HG03095 (cell line): ENCODE data around the gene FUCA1.
"Not testable (repeated sequence)": the region's sequence is repeated elsewhere in the genome, so short reads cannot be mapped to it uniquely, and the experiment has no call there.

Source experiments
- ATAC-seq: cut with Tn5 transposase; IDR thresholded peaks from one replicate; pipeline ENCODE4 v1.9.1; 2021; ENCODE audit warnings: moderate library complexity; ENCODE audit not compliant: unreplicated experiment

FUCA1 gene

GRCh38 chr1:23896491-23896890 is 28.4 kb upstream of the FUCA1 start:
- no peak for ATAC-seq

- ATAC-seq: no peak
Observed at GRCh38 chr1:23895993-23896392, 27.9 kb upstream of the FUCA1 start.

DNA sequence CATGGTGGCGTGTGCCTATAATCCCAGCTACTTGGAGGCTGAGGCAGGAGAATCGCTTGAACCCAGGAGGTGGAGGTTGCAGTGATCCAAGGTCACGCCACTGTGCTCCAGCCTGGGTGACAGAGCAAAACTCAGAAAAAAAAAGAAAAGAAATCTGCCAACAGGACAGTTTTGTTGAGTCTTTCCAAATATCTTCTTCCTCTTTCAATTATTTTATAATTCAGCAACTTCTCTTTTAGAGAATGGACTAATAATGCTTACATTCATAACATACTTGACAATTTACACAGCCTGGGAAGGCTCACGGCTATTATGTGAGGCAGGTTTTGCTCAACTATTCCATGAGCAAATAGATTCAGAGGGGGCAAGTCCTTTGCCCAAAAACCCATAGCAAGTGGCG is 27.0 kb upstream of the FUCA1 start:
- ATAC-seq: no peak

- ATAC-seq: peak; percentile 56
Observed at GRCh38 chr1:23889074-23889473, 21.0 kb upstream of the FUCA1 start.

DNA sequence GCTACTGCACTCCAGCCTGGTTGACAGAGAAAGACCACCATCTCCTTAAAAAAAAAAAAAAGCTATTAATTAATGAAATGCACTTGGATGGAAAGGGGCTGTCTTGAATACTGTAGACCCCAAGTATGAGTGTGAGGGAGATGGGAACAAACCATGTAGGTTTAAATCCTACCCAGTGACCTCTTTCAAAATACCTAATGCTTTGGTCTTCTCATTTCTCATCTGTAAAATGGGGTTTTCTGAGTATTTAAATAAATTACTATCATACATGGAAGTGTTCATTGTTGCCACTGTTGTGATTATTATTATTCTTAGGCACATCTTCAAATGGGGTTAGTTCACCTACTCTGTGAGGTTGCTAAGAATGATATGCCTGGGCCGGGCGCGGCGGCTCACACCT is 17.1 kb upstream of the FUCA1 start:
- ATAC-seq: no peak

GRCh38 chr1:23882746-23883145 is 14.7 kb upstream of the FUCA1 start:
- no peak for ATAC-seq

- no peak for ATAC-seq
Observed at GRCh38 chr1:23879809-23880208, 11.7 kb upstream of the FUCA1 start.

DNA sequence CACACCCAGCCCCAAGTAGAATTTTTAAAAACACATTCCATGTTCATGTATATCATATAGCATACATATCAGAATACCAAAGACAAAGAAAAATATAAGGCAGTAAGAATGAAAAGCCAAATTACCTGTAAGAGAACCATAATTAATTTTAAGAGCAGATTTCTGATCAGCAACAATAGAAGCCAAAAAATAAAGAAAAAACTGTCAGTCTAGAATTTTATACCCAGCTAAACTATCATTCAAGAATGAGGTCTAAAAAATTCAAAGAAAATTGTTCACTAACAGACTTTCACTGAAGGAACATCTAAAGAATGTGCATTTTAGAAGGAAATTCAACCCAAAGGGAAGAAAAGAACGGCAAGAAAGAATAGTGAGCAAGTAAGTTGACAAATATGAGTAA is 10.6 kb upstream of the FUCA1 start:
- ATAC-seq: no peak

- ATAC-seq: no peak
Observed at GRCh38 chr1:23875382-23875781, 7.3 kb upstream of the FUCA1 start.

DNA sequence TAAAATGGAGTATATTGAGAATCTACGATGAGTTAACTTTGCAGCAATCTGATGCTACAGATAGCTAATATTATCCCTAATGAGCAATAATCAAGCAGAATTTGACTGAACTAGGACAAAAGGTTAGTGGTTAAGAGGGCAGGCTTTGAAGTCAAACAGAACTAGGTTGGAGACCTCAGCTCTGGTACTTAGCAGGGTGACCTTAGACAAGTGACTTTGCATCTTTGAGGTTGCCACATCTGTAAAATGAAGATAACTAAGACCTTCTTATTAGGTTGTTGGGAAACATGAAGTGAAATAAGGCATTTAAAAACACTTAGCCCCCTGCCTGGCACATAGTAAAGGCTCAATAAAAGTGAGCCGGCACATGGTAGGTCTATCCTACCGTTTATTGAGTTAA is 4.3 kb upstream of the FUCA1 start:
- ATAC-seq: no peak

DNA sequence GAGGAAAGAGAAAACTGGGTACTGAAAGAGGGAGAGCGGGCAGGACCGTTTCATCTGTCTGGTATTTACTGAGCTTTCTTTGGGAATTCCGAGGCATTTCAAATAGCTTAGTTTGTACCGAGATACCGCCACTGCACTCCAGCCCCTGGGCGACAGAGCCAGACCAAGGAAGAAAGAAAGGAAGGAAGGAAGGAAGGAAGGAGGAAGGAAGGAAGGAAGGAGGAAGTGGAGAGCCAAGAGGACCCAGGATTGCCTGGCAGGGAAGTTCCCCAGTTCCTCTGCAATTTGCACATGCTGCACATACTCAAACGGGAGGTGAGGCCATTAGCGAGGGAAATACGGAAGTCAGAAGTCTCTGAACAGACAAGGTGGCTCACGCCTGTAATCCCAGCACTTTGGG is 961 bp upstream of the FUCA1 start:
- no peak for ATAC-seq

GRCh38 chr1:23868557-23869016 is 497 bp upstream of the FUCA1 start:
- peak; percentile 10 for ATAC-seq

GRCh38 chr1:23867542-23867894 is 572 bp downstream of the FUCA1 start:
- no peak for ATAC-seq

DNA sequence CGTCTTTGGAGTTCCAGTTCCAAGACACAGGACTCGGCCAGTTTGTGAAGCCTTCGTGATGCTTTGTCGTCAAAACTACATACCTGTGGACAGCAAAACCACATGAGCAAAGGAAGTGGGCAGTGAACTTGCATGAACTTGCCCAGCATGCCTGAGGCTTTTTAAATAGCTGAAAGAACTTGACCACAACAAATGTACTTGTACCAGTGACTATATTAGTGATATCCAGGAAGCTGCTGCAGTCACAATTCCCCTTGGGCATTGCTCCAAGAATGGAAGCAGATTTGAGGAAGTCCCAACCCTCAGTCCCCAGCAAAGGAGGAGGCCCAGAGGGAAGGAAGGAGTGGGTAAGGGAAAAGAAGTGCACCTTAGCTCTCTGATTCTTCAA is 2.6 kb downstream of the FUCA1 start:
- ATAC-seq: no peak

GRCh38 chr1:23864801-23865542 is 3.1 kb downstream of the FUCA1 start:
- no peak for ATAC-seq

DNA sequence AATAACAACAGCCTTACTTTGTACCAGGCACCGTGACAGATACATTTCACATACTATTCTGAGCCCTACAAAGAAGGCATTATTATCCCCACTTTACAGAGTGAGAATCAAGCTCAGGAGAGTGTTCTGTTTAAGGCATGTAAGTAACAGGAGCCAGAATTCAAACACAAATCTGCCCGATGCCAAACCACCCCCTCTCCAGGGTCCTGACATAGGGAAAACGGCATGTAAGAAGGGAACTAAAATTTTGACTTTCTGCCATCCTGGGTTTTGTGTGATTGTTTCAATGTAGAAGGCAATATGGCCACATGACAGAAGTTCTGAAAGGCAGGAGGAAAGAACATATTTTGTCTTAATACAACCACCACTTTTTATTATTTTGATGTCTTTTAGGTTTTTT is 5.5 kb downstream of the FUCA1 start:
- no peak for ATAC-seq

DNA sequence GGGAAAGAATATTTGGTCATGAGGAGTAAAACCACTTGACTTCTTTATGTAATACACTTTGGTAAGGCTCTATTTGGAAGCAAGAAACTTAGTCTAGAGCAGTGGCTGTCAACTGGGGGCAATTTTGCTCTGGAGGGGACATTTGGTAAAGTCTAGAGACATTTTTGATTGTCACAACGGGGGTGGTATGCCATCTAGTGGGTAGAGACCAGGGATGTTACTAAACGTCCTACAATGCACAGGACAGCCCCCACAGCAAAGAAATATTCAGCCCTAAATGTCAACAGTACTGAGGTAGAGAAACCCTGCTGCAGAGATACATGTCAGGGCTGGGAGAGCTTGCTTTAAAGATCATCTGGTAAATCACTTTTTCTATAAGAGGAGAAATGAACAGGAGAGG is 13.5 kb downstream of the FUCA1 start:
- ATAC-seq: no peak

DNA sequence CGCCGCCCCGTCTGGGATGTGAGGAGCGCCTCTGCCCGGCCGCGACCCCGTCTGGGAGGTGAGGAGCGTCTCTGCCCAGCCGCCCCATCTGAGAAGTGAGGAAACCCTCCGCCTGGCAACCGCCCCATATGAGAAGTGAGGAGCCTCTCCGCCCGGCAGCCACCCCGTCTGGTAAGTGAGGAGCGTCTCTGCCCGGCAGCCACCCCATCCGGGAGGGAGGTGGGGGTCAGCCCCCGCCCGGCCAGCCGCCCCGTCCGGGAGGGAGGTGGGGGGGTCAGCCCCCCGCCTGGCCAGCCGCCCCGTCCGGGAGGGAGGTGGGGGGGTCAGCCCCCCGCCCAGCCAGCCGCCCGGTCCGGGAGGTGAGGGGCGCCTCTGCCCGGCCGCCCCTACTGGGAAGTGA is 15.0 kb downstream of the FUCA1 start:
- not testable (repeated sequence) for ATAC-seq

GRCh38 chr1:23851406-23851805 is 16.7 kb downstream of the FUCA1 start:
- ATAC-seq: not testable (repeated sequence)

- ATAC-seq: no peak
Observed at GRCh38 chr1:23848673-23849616, 19.1 kb downstream of the FUCA1 start.

- ATAC-seq: not testable (repeated sequence)
Observed at GRCh38 chr1:23847482-23848095, 20.5 kb downstream of the FUCA1 start.

GRCh38 chr1:23845163-23845562 is 22.9 kb downstream of the FUCA1 start:
- no peak for ATAC-seq
